Upper lobe of right lung (tissue), 1 donor: ENCODE measurements around the gene P2RY11. TPM values are rescaled to one million over a fixed set of nuclear protein-coding genes. Genes with fewer than 3 reads are reported as not detected.

ENCODE experiments used
- ATAC-seq: fragments of 200-7000 bp; cut with Tn5 transposase; one replicate; pipeline ENCODE4 v1.9.1; 2020; ENCODE audit warnings: mild to moderate bottlenecking, moderate library complexity
- DNase-seq: peaks from one replicate; pipeline ENCODE4 v3.0.0-alpha.2; 2020
- H3K27ac ChIP-seq: fragments of 200-600 bp; one replicate; pipeline ENCODE4 v1.8.0; 2022
- H3K27me3 ChIP-seq: fragments of 200-600 bp; one replicate; pipeline ENCODE4 v1.8.0; 2022; ENCODE audit warnings: mild to moderate bottlenecking
- H3K36me3 ChIP-seq: fragments of 200-600 bp; one replicate; pipeline ENCODE4 v1.8.0; 2022
- H3K4me1 ChIP-seq: fragments of 200-600 bp; one replicate; pipeline ENCODE4 v1.8.0; 2022
- H3K4me3 ChIP-seq: fragments of 200-600 bp; one replicate; pipeline ENCODE4 v1.8.0; 2022; ENCODE audit warnings: mild to moderate bottlenecking
- H3K9me3 ChIP-seq: fragments of 200-600 bp; one replicate; pipeline ENCODE4 v1.8.0; 2022
- intact Hi-C: fragments of 100-400 bp; cut with DNase I; formaldehyde crosslinking; loops from one replicate; pipeline ENCODE4 v1.11.0; 2022
- total RNA-seq: library from RNA; stranded (reverse); fragmentation: NEBNext Ultra II Directional; extraction: Animal tissue kit (Norgen Biotek cat#: 25700); gene quantifications from one replicate; pipeline ENCODE4 v1.2.1, GENCODE V29; 2021
- TF ChIP-seq, protein P1 (sequence below): fragments of 200-600 bp; IDR thresholded peaks from one replicate; pipeline ENCODE4 v1.8.0; 2022; ENCODE audit warnings: antibody characterized with exemption
- donor health status: DM: no; HTN: yes; CAD: no; lungs with severe emphysema.

The P2RY11 gene
- total RNA-seq, 1 donor from 2014 or later = 13.5 TPM

DNA sequence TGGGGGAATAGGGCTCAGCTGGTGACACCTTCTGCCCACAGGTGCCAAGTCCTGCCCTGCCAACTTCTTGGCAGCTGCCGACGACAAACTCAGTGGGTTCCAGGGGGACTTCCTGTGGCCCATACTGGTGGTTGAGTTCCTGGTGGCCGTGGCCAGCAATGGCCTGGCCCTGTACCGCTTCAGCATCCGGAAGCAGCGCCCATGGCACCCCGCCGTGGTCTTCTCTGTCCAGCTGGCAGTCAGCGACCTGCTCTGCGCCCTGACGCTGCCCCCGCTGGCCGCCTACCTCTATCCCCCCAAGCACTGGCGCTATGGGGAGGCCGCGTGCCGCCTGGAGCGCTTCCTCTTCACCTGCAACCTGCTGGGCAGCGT lies 2.1 kb downstream of the P2RY11 start:
- DNase-seq (peak; percentile 65), ATAC-seq (no peak)
- H3K27me3 ChIP-seq = no peaks in the 10 kb centered on the region
- H3K9me3 ChIP-seq = no peaks in the 10 kb centered on the region
- no peak overlapping the region for H3K27ac ChIP-seq
- peaks cover 74% of the 10 kb centered on the region for H3K36me3 ChIP-seq
- TF ChIP-seq, protein P1, sequence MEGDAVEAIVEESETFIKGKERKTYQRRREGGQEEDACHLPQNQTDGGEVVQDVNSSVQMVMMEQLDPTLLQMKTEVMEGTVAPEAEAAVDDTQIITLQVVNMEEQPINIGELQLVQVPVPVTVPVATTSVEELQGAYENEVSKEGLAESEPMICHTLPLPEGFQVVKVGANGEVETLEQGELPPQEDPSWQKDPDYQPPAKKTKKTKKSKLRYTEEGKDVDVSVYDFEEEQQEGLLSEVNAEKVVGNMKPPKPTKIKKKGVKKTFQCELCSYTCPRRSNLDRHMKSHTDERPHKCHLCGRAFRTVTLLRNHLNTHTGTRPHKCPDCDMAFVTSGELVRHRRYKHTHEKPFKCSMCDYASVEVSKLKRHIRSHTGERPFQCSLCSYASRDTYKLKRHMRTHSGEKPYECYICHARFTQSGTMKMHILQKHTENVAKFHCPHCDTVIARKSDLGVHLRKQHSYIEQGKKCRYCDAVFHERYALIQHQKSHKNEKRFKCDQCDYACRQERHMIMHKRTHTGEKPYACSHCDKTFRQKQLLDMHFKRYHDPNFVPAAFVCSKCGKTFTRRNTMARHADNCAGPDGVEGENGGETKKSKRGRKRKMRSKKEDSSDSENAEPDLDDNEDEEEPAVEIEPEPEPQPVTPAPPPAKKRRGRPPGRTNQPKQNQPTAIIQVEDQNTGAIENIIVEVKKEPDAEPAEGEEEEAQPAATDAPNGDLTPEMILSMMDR = no peak
- peaks cover 22% of the 10 kb centered on the region for H3K4me1 ChIP-seq
- no peak overlapping the region for H3K4me3 ChIP-seq
- intact Hi-C loops = no loop called here

DNA sequence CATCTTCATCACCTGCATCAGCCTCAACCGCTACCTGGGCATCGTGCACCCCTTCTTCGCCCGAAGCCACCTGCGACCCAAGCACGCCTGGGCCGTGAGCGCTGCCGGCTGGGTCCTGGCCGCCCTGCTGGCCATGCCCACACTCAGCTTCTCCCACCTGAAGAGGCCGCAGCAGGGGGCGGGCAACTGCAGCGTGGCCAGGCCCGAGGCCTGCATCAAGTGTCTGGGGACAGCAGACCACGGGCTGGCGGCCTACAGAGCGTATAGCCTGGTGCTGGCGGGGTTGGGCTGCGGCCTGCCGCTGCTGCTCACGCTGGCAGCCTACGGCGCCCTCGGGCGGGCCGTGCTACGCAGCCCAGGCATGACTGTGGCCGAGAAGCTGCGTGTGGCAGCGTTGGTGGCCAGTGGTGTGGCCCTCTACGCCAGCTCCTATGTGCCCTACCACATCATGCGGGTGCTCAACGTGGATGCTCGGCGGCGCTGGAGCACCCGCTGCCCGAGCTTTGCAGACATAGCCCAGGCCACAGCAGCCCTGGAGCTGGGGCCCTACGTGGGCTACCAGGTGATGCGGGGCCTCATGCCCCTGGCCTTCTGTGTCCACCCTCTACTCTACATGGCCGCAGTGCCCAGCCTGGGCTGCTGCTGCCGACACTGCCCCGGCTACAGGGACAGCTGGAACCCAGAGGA lies 2.6 kb downstream of the P2RY11 start:
- Histone ChIP-seq H3K4me1 (peaks cover 22% of the 10 kb centered on the region), H3K27ac (no peak overlapping the region), H3K4me3 (no peak overlapping the region), H3K9me3 (no peaks in the 10 kb centered on the region), H3K36me3 (peaks cover 69% of the 10 kb centered on the region), H3K27me3 (no peaks in the 10 kb centered on the region)
- TF ChIP-seq, protein P1 = no peak
- DNase-seq = no peak
- ATAC-seq = no peak
- intact Hi-C loops = no loop called here

DNA sequence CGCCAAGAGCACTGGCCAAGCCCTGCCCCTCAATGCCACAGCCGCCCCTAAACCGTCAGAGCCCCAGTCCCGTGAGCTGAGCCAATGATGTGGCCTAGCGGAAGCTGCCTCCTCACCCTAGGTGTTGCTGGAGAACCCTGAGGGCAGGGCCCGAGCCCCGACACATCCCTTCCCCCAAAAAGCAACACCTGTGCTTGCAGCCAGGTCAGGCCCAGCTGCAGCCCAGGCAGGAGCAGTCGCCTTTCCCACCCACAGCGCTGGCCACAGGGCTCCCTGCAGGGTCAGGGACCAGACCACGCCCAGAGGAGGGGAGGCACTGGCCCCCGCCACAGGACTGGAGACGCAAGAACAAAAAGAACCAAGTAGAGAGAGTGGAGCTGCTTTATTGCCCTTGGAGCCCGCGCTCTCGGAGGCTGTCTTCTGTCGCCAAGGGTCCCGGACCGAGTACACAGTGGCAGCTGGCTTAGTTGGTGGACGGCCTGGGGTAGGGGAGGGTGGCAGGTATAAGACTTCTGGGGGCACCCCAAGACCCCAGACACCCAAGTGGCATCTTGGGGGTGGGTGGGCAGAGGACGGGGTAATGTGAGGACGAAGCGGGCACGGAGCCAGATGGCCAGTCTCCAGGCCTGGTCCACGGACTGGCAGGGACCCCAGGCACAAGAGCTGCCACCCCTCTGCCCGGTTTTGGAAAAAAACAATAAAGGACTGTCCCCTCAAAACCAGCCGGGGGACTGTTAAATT lies 3.3 kb downstream of the P2RY11 start:
- intact Hi-C loops = no loop called here
- Histone ChIP-seq H3K27me3 (no peaks in the 10 kb centered on the region), H3K9me3 (no peaks in the 10 kb centered on the region), H3K4me3 (no peak overlapping the region), H3K27ac (no peak overlapping the region), H3K4me1 (peaks cover 22% of the 10 kb centered on the region), H3K36me3 (peaks cover 62% of the 10 kb centered on the region)
- ATAC-seq (no peak), DNase-seq (peak; percentile 67)
- TF ChIP-seq, protein P1 = no peak

DNA sequence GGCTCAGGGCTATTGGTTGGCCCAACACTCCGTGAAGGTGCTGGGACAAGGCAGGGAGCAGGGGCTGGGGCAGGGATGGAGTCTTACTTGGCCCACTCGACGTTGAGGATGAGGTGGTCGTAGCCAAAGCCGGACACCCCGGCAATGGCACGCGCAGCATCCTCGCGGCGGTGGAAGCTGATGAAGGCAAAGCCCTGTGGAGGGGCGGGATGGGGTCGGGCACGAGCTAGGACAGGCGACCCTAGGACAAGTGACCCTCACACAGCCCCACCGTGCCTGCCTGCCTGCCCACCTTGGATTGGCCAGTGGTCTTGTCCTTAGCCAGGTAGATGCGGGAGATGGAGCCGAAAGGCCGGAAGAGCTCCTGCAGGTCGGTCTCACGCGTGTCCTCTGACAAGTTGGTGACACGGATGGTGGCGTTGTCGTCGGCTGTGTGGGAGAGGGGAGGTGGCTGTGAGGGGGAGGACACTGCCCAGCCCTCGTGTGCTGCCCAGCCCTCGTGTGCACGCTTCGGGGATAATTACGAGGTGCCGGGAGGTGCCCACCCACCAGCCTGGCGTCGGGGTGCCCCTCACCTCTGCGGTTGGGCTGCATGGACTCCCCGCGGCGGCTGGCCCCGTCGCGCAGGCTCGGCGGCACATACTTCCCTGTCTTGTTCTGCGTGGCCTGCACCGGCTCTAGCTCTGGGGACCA lies 4.0 kb downstream of the P2RY11 start:
- Histone ChIP-seq H3K9me3 (no peaks in the 10 kb centered on the region), H3K27ac (no peak overlapping the region), H3K27me3 (no peaks in the 10 kb centered on the region), H3K4me1 (peaks cover 22% of the 10 kb centered on the region), H3K4me3 (no peak overlapping the region), H3K36me3 (peaks cover 55% of the 10 kb centered on the region)
- DNase-seq (no peak), ATAC-seq (no peak)
- TF ChIP-seq, protein P1 = no peak
- intact Hi-C loops = no loop called here

DNA sequence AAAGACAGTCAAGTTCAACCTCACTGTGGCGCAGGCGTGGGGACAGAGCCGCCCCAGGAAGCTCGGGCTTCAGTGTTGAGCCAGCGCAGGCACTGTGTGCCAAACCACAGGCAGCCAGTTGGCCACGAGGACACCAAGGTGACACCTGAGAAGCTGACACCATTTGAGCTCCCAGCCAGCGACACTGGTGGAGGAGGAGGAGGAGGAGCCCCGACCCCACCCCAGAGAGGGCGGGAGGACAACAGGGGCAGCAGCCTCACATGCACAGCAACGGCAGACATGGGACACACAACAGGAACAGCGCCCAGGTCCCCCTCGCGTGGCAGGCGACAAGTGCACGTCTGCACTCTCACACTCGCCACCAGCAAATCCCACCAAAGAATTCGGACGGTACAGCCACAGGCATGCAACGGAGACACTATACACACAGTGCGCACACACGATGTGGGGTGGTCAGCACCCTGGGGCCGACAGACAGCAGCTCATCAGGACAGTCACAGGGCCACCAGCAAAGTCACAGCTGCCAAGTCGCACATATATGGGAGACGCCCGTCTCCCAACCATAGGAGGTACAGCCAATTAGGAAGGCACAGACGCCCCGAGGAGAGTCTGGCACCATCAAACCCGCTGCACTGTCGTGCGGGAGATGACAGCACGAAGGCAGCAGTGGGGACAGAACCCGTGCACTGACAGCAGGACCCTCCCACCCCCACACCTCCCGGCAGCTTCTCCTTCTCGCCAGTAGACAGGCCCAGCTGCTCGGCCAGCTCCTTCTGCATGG lies 4.8 kb downstream of the P2RY11 start:
- H3K27me3 ChIP-seq = no peaks in the 10 kb centered on the region
- H3K9me3 ChIP-seq = no peaks in the 10 kb centered on the region
- no peak overlapping the region for H3K27ac ChIP-seq
- peaks cover 17% of the 10 kb centered on the region for H3K4me1 ChIP-seq
- no peak overlapping the region for H3K4me3 ChIP-seq
- intact Hi-C loops = no loop called here
- TF ChIP-seq, protein P1 = no peak
- DNase-seq (no peak), ATAC-seq (no peak)
- H3K36me3 ChIP-seq = peaks cover 48% of the 10 kb centered on the region
